Naive B cell (primary cell): ENCODE results near the gene WDFY1. TPM values are rescaled to one million over a fixed set of nuclear protein-coding genes. Genes with fewer than 3 reads are reported as not detected.

ENCODE experiments used
- ATAC-seq, 2 donors: fragments of 150-1000 bp; cut with Tn5 transposase; 2 replicates each; pipeline ENCODE4 v1.10.0; 2021; ENCODE audit warnings: low read depth in 2 of 2, mild to moderate bottlenecking in 2 of 2, moderate library complexity in 2 of 2
- DNase-seq: peaks from one replicate; pipeline ENCODE4 v3.0.0; 2022
- H3K27ac Mint-ChIP-seq, 6 donors: one replicate each; pipeline ENCODE4 v1.8.0; 2020 to 2022; ENCODE audit warnings: mild to moderate bottlenecking in 6 of 6, mixed read lengths in 6 of 6, moderate library complexity in 5 of 6, inconsistent platforms in 2 of 6
- H3K27me3 Mint-ChIP-seq, 3 donors: one replicate each; pipeline ENCODE4 v1.8.0; 2021 to 2022; ENCODE audit warnings: mixed read lengths in 3 of 3, mild to moderate bottlenecking in 1 of 3
- H3K36me3 Mint-ChIP-seq, 2 donors: one replicate each; pipeline ENCODE4 v1.8.0; 2020 to 2022; ENCODE audit warnings: mixed read lengths in 2 of 2, inconsistent platforms in 1 of 2, mild to moderate bottlenecking in 1 of 2
- H3K4me1 Mint-ChIP-seq, 3 donors: one replicate each; pipeline ENCODE4 v1.8.0; 2020 to 2022; ENCODE audit warnings: mixed read lengths in 3 of 3, inconsistent platforms in 1 of 3, mild to moderate bottlenecking in 1 of 3, moderate library complexity in 1 of 3
- H3K4me3 Mint-ChIP-seq, 8 donors: one replicate each; pipeline ENCODE4 v1.8.0; 2020 to 2022; ENCODE audit warnings: mild to moderate bottlenecking in 8 of 8, mixed read lengths in 8 of 8, moderate library complexity in 8 of 8, inconsistent platforms in 2 of 8
- H3K9me3 Mint-ChIP-seq, 7 donors: one replicate each; pipeline ENCODE4 v1.8.0; 2020 to 2022; ENCODE audit warnings: mixed read lengths in 7 of 7, mild to moderate bottlenecking in 5 of 7, inconsistent platforms in 2 of 7, moderate library complexity in 1 of 7
- polyA plus RNA-seq, 6 donors: library from polyadenylated mRNA; unstranded; fragments of 300-500 nt; fragmentation: Illumina TruSeq; gene quantifications; one replicate each; pipeline ENCODE4 v1.2.3, GENCODE V29; 2021; ENCODE audit warnings: low read depth in 6 of 6

WDFY1 gene
- polyA plus RNA-seq, 6 donors from 2014 or later: 12.6 to 39.2 (median 25.3) TPM

DNA sequence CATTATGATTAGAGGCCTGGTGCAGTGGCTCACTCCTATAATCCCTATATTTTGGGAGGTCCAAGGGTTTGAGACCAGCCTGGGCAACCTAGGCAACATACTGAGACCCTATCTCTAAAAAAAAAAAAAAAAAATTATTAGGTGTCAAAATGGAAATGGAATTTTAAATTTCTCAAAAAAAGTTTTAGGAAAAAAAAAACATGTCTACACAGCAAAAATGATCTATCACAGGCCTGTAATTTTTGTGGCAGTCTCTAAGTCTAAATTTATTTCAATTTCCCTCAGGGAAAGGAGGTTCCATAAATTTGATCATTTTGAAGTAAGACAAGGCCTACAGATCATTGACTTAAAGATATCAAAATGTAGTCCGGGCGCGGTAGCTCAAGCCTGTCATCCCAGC is 28.5 kb upstream of the WDFY1 start:
- peaks cover 4 to 7% (median 6%) of the 10 kb centered on the region in 3 donors for H3K4me1 Mint-ChIP-seq
- DNase-seq: no peak
- H3K27me3 Mint-ChIP-seq: no peaks in the 10 kb centered on the region
- no peak for ATAC-seq
- H3K4me3 Mint-ChIP-seq: no peak overlapping the region
- no peaks in the 10 kb centered on the region for H3K36me3 Mint-ChIP-seq
- H3K27ac Mint-ChIP-seq: no peak overlapping the region
- no peaks in the 10 kb centered on the region for H3K9me3 Mint-ChIP-seq

DNA sequence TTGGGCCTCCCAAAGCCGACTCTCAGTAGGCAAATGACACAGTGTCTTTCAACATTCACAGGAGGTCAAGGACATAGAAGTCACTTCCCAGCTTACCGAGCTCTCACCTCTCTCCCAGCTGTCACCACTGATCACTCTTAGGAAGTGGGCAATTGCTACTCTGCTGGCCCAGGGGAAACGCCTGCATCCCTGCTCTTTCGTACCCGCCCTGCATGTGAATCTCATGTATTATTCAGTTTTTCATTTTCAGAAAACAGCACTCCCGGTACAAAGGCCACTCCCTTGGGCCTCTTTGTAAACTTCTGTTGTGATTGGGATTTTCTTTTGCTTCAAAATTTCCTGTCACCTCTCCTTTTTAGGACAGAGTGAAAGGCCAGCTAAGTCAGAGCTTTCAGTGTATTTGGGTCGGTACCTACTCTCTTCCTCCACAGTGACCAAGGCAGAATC is 27.5 kb upstream of the WDFY1 start:
- no peak overlapping the region for H3K27ac Mint-ChIP-seq
- no peak for ATAC-seq
- H3K9me3 Mint-ChIP-seq: no peaks in the 10 kb centered on the region
- no peaks in the 10 kb centered on the region for H3K36me3 Mint-ChIP-seq
- DNase-seq: no peak
- no peaks in the 10 kb centered on the region for H3K27me3 Mint-ChIP-seq
- peaks cover 4 to 7% (median 6%) of the 10 kb centered on the region in 3 donors for H3K4me1 Mint-ChIP-seq
- no peak overlapping the region for H3K4me3 Mint-ChIP-seq

GRCh38 chr2:223971731-223972130 is 26.6 kb upstream of the WDFY1 start:
- DNase-seq (no peak), ATAC-seq (no peak)
- Mint-ChIP-seq H3K9me3 (no peaks in the 10 kb centered on the region), H3K36me3 (peaks cover 0 to 1% of the 10 kb centered on the region in 2 donors), H3K27me3 (no peaks in the 10 kb centered on the region), H3K4me1 (peaks cover 4 to 7% (median 6%) of the 10 kb centered on the region in 3 donors), H3K27ac (no peak overlapping the region), H3K4me3 (no peak overlapping the region)

GRCh38 chr2:223970343-223971128 is 25.4 kb upstream of the WDFY1 start:
- no peak overlapping the region for H3K27ac Mint-ChIP-seq
- peaks cover 4 to 7% (median 6%) of the 10 kb centered on the region in 3 donors for H3K4me1 Mint-ChIP-seq
- DNase-seq (peak; percentile 46), ATAC-seq (peak; percentile 41 to 70)
- H3K9me3 Mint-ChIP-seq: no peaks in the 10 kb centered on the region
- no peaks in the 10 kb centered on the region for H3K27me3 Mint-ChIP-seq
- no peak overlapping the region for H3K4me3 Mint-ChIP-seq
- H3K36me3 Mint-ChIP-seq: peaks cover 0 to 5% of the 10 kb centered on the region in 2 donors

GRCh38 chr2:223969856-223970255 is 24.7 kb upstream of the WDFY1 start:
- ATAC-seq (no peak), DNase-seq (no peak)
- Mint-ChIP-seq H3K4me3 (no peak overlapping the region), H3K36me3 (peaks cover 0 to 5% of the 10 kb centered on the region in 2 donors), H3K9me3 (no peaks in the 10 kb centered on the region), H3K27ac (no peak overlapping the region), H3K27me3 (no peaks in the 10 kb centered on the region), H3K4me1 (peaks cover 4 to 7% (median 6%) of the 10 kb centered on the region in 3 donors)

GRCh38 chr2:223969315-223969714 is 24.2 kb upstream of the WDFY1 start:
- ATAC-seq (no peak), DNase-seq (no peak)
- Mint-ChIP-seq H3K36me3 (peaks cover 0 to 5% of the 10 kb centered on the region in 2 donors), H3K27me3 (no peaks in the 10 kb centered on the region), H3K4me3 (no peak overlapping the region), H3K4me1 (peaks cover 4 to 7% (median 6%) of the 10 kb centered on the region in 3 donors), H3K9me3 (no peaks in the 10 kb centered on the region), H3K27ac (no peak overlapping the region)

DNA sequence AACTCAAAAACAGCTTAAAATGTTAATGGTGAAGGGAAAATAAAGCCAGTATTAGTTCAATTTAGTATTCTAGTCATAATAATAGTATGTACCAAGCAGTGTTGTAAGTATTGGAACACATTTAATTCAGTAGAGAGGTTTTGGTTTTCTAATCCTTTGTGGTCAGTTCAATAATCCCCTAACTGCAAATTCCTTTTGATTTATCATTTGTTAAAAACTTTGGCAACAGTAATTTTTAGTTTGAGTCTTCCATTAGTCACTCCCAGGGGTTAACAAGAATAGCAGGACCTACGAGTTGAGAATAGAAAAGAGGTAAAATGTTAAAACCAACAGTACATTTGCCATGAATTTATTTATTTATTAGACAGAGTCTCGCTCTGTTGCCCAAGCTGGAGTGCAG is 22.8 kb upstream of the WDFY1 start:
- ATAC-seq (no peak), DNase-seq (no peak)
- H3K36me3 Mint-ChIP-seq: peaks cover 0 to 5% of the 10 kb centered on the region in 2 donors
- no peaks in the 10 kb centered on the region for H3K27me3 Mint-ChIP-seq
- H3K27ac Mint-ChIP-seq: no peak overlapping the region
- no peaks in the 10 kb centered on the region for H3K9me3 Mint-ChIP-seq
- H3K4me1 Mint-ChIP-seq: peaks cover 4 to 7% (median 6%) of the 10 kb centered on the region in 3 donors
- no peak overlapping the region for H3K4me3 Mint-ChIP-seq

DNA sequence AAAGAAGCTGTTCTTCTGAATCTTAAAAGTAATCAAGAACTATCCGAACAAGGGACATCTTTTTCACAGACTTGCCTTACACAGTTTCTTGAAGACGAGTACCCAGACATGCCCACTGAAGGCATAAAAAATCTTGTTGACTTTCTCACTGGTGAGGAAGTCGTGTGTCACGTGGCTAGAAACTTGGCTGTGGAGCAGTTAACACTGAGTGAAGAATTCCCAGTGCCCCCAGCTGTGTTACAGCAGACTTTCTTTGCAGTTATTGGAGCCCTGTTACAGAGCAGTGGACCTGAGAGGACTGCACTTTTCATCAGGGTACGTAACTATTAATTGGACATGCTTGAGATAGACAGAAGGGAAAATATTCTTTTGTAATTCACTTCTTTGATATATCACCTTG is 14.6 kb upstream of the WDFY1 start:
- H3K36me3 Mint-ChIP-seq: peaks cover 7 to 12% of the 10 kb centered on the region in 2 donors
- H3K27me3 Mint-ChIP-seq: no peaks in the 10 kb centered on the region
- H3K9me3 Mint-ChIP-seq: no peaks in the 10 kb centered on the region
- peaks cover 34 to 61% (median 37%) of the 10 kb centered on the region in 3 donors for H3K4me1 Mint-ChIP-seq
- no peak for DNase-seq
- ATAC-seq: no peak
- peak overlapping the region in 7 of 8 donors; percentile 26 to 99 (median 64) for H3K4me3 Mint-ChIP-seq
- H3K27ac Mint-ChIP-seq: peak overlapping the region in 1 of 6 donors; percentile 54

DNA sequence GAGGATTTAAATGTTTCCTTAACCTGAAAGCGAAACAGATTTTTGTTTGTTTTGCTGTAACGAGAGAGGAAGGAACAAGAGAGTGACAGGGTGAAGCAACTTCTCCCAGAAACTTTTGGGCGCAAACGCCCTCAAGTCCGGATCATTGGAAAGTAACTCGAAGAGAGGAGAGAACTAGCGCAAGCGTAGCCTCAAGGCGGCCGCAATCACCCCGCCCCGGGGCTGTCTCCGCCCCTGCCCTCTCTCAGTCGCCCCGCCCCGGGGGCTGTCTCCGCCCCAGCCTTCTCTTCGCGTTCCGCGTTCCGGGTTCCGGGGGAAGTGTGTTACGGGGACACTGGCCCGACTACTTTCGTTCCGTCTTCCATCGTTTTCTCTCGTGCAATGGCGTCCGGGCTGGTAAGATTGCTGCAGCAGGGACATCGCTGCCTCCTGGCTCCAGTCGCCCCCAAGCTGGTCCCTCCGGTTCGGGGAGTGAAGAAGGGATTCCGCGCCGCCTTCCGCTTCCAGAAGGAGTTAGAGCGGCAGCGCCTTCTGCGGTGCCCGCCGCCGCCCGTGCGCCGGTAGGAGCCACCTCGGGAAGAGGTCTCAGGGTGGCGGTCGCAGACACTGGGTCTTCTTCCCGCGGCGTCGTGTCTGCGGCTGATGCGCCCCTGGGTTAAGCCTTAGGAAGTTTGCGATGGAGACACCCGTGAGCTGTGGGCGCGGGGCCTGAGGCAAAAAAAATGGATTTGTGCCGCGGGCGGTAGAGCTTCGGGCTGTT is 12.1 kb upstream of the WDFY1 start, which contains the start of gene MRPL44:
Gene MRPL44, plus strand, starts transcription at position 372 of the 760 bp plus-strand sequence. Its CDS starts 10 bp downstream, at position 382.
- H3K4me3 Mint-ChIP-seq: peak within 1 kb of the TSS; percentile 92 to 99 (median 98)
- ATAC-seq (peak; percentile 98 to 99), DNase-seq (peak; percentile 96)
- H3K27me3 Mint-ChIP-seq: no peaks in the 10 kb centered on the region
- peak within 1 kb of the TSS; percentile 95 to 99 (median 96) for H3K27ac Mint-ChIP-seq
- H3K9me3 Mint-ChIP-seq: no peaks in the 10 kb centered on the region
- H3K36me3 Mint-ChIP-seq: peaks cover 7 to 12% of the 10 kb centered on the region in 2 donors
- peaks cover 36 to 60% (median 42%) of the 10 kb centered on the region in 3 donors for H3K4me1 Mint-ChIP-seq

DNA sequence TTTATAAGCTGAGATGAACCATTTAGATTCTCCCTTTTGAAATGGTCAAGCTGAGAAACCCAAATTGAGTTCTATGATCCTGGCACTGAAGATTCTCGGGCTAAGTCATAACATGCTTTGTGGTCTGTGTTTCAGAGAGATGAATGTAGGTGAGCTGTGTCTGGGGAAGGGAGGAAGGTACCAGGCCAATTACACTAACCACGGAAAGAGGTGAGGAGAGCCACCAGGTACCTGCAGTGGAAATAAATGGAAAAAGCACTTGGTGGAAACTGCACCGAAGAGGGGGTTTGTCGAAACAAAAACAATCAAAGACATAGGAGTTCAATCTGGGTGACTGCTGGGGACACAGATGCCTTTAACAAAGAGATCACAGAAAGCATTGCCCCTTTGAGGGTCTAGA is 11.2 kb upstream of the WDFY1 start:
- DNase-seq: no peak

DNA sequence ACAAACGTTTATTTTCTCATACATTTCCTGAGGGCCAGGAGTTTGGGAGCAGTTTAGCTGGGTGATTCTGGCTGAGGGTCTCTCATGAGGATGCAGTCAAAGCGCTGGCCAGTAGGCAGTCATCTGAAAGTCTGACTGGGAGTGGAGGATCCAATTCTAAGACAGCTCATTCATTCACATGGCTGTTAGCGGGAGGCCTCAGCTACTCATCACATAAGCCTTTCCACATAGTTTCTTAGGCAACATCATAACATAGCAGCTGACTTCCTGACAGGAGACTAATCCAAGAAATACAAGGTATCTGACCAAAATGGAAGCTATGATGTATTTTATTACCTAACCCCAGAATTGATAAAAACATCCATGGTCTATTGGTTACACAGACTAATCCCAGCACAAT is 9.3 kb upstream of the WDFY1 start:
- no peaks in the 10 kb centered on the region for H3K9me3 Mint-ChIP-seq
- ATAC-seq (no peak), DNase-seq (no peak)
- H3K36me3 Mint-ChIP-seq: no peaks in the 10 kb centered on the region
- peak overlapping the region in 1 of 6 donors; percentile 37 for H3K27ac Mint-ChIP-seq
- H3K4me1 Mint-ChIP-seq: peaks cover 24 to 60% (median 28%) of the 10 kb centered on the region in 3 donors
- no peaks in the 10 kb centered on the region for H3K27me3 Mint-ChIP-seq
- peak overlapping the region in 1 of 8 donors; percentile 65 for H3K4me3 Mint-ChIP-seq

More for the DNA sequence above, 11.2 kb upstream of the WDFY1 start:
- no peaks in the 10 kb centered on the region for H3K9me3 Mint-ChIP-seq
- H3K27ac Mint-ChIP-seq: peak overlapping the region in 4 of 6 donors; percentile 64 to 99 (median 97)
- peaks cover 3 to 11% of the 10 kb centered on the region in 2 donors for H3K36me3 Mint-ChIP-seq
- H3K4me3 Mint-ChIP-seq: peak overlapping the region in 7 of 8 donors; percentile 27 to 99 (median 86)
- peaks cover 32 to 60% (median 34%) of the 10 kb centered on the region in 3 donors for H3K4me1 Mint-ChIP-seq
- ATAC-seq: no peak
- H3K27me3 Mint-ChIP-seq: no peaks in the 10 kb centered on the region

DNA sequence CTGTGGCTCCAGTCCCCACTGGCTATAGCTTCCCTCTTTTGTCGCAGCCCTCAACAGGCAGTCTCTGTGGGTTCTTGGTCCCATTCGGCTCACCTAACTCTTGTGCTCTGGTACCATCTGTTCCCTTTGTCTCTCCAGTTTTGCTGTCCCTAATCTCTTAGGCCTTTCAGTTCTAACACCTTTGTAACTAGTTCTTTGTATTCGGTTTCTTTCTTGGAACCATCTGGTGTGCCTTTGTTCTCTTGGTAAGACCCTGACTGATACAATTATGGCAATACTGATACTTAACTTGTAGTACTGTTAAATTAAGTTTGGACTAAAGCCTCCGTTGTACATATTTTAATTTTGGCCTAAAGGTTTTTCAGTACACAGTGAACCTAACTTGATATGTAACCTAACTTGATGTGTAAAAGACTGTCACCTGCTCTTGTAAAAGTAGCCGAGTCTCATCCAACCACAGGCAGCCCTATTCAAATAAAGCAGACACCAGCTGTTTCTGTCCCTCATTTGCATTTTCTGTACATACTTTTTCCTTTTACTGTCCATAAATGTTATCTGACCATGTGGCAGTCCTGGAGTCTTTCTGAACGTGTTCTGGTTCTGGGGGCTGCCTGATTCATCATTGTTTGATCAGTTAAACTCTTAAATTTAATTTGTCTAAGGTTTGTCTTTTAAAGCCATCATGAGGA is 7.3 kb upstream of the WDFY1 start:
- Mint-ChIP-seq H3K4me1 (peaks cover 22 to 52% (median 31%) of the 10 kb centered on the region in 3 donors), H3K27ac (peak overlapping the region in 4 of 6 donors; percentile 12 to 79 (median 40)), H3K4me3 (peak overlapping the region in 4 of 8 donors; percentile 24 to 60 (median 42)), H3K9me3 (no peaks in the 10 kb centered on the region), H3K36me3 (no peaks in the 10 kb centered on the region), H3K27me3 (no peaks in the 10 kb centered on the region)
- no peak for DNase-seq
- ATAC-seq: peak; percentile 11 to 33
